Measurements from ENCODE around the gene INVS.
"Not testable (repeated sequence)": the region's sequence is repeated elsewhere in the genome, so short reads cannot be mapped to it uniquely, and the experiment has no call there.

Gene INVS

DNA sequence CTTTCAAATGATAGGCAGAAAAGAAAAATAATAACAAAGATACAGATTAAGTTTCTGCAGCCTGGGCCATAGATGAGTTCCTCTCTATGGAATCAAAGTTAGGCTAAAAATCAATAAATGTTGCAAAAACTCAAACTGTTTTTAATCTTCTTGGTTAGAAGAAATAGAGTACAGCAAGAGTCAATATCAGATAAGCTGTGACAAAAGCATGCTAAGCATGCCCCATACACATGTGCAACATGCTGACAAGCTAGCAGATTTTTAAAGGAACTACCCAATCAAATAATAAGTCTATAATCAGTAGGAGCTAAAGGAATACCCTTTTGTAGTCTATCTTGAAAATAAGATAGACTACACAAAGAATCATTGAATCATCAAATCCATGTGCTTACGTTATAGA is 7.0 kb upstream of the INVS start:
- CTCF ChIA-PET = no interaction called here
- POLR2A ChIA-PET = no interaction called here
- TF ChIP-seq, protein P1, sequence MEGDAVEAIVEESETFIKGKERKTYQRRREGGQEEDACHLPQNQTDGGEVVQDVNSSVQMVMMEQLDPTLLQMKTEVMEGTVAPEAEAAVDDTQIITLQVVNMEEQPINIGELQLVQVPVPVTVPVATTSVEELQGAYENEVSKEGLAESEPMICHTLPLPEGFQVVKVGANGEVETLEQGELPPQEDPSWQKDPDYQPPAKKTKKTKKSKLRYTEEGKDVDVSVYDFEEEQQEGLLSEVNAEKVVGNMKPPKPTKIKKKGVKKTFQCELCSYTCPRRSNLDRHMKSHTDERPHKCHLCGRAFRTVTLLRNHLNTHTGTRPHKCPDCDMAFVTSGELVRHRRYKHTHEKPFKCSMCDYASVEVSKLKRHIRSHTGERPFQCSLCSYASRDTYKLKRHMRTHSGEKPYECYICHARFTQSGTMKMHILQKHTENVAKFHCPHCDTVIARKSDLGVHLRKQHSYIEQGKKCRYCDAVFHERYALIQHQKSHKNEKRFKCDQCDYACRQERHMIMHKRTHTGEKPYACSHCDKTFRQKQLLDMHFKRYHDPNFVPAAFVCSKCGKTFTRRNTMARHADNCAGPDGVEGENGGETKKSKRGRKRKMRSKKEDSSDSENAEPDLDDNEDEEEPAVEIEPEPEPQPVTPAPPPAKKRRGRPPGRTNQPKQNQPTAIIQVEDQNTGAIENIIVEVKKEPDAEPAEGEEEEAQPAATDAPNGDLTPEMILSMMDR (IDR thresholded peaks at IDR 0.05; ENCODE audit: control extremely low read depth, extremely low read depth, low read depth, missing control alignments) = no peak
- no peak for DNase-seq (ENCODE audit: extremely low spot score)

DNA sequence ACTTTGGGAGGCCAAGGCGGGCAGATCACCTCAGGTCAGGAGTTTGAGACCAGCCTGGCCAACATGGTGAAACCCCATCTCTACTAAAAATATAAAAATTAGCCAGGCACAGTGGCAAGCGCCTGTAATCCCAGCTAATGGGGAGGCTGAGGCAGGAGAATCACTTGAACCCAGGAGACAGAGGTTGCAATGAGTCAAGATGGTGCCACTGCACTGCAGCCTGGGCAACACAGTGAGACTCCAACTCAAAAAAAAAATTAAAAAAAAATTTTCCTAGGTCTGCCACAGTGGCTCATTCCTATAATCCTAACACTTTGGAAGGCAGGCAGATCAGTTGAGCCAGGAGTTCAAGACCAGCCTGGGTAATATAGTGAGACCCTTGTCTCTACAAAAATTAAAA is 4.6 kb upstream of the INVS start:
- DNase-seq (ENCODE audit: extremely low spot score); POLR2A ChIA-PET: not testable (repeated sequence)
- CTCF ChIA-PET = interaction anchor here (1.7 to 1.9 kb wide), 3 partner anchors 10 to 115 kb away, joined by 3 to 7 read pairs (median 5); no protein-coding TSS in a partner anchor

DNA sequence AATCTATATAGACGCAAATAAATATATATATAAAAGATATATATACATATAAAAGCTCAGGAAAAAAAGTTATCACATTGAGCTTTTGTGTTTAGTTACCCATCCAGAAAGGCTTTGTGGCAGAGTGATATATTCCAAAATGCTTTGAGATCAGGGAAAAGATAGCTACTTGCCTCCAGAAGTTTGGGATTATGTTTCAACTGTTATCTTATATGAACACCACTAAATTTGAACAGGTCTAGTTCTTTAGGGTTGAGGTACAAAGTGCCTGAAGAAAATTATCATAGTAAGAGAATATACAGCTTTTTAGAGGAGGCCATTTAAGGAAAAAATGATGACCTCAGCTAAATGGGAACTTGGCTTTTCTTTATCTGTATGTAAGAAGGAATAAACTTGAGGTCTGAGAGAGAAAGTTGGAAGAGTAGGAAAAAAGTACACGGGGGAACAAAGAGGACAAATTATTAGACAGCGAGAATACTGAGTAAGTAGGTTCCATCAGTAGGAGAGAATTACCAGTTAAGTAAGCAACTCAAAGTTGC is 2.6 kb upstream of the INVS start:
- DNase-seq (ENCODE audit: extremely low spot score) = no peak
- CTCF ChIA-PET = interaction anchor here (0.9 to 1.4 kb wide), 3 partner anchors 9 to 119 kb away, joined by 3 to 4 read pairs (median 3); no protein-coding TSS in a partner anchor
- POLR2A ChIA-PET = no interaction called here
- TF ChIP-seq, protein P1 (IDR thresholded peaks at IDR 0.05; ENCODE audit: control extremely low read depth, extremely low read depth, low read depth, missing control alignments) = no peak

DNA sequence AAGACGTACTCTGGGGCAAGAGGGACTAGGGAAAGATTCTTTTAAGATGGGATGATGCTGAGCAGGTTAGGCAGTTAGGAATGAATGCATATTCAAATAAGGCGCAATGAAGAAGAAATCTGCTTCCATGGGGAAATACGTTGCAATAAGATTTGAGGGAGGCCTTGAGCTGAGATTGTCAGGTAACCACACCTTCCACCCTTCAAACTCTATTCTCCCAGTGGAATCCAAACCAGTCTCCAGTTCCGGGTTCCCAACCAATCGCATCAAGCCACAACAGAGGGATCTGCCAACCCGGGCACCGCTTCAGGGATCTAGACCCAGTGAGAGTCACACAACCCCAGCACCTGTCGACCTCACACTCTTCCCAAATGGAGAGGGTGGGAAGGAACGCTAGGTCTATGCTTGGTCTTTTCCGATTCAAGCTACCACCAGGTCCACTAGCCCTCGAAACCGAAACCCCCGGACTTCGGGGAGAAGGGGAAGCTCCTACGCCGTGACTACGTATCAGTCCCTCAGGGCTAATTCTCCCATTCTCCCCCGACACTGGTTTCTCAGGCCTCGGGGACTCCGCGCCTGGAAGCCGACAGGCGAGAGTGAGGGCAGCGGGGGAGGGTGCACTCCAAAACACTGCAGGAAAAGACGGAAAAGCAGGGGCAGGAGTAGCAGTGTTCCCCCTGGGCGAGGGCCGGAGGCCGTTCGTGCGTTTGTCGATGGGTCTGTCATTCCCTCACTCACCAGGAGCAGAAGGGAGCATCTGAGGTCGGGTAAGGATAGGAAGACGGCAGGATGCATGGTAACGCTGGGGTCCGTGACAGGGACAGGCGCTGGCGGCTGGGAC is 777 bp upstream of the INVS start:
- peak; percentile 28 for DNase-seq (ENCODE audit: extremely low spot score)
- TF ChIP-seq, protein P1 (IDR thresholded peaks at IDR 0.05; ENCODE audit: control extremely low read depth, extremely low read depth, low read depth, missing control alignments) = no peak
- ChIA-PET CTCF (interaction anchor here (1.3 to 1.6 kb wide), 2 partner anchors 11 to 15 kb away, joined by 4 to 6 read pairs; no protein-coding TSS in a partner anchor), POLR2A (interaction anchor here (1.0 to 1.3 kb wide), 2 partner anchors 11 to 13 kb away, joined by 4 to 8 read pairs; no protein-coding TSS in a partner anchor)

DNA sequence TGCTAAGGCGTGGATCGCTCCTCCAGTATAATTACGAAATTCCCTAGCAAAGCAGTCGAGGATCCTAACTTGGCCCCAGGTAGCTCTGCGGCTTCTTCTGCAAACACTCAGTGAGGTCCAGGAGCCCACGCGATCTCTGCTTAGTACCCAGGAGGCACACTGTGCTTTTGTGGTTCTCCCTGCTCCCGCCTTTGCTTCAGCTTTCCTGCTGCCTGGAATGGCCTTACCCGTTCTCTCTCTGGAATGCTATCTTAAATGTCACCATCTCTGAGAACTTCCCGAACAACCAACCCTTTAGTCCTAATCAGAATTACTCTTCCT is 639 bp downstream of the INVS start:
- TF ChIP-seq, protein P1 (IDR thresholded peaks at IDR 0.05; ENCODE audit: control extremely low read depth, extremely low read depth, low read depth, missing control alignments) = no peak
- DNase-seq (ENCODE audit: extremely low spot score) = peak; percentile 32
- CTCF ChIA-PET = interaction anchor here (1.3 kb wide), 1 partner anchor 936 kb away, joined by 3 read pairs; no protein-coding TSS in a partner anchor
- POLR2A ChIA-PET = interaction anchor here (1.0 kb wide), 1 partner anchor 15 kb away, joined by 4 read pairs; no protein-coding TSS in a partner anchor

DNA sequence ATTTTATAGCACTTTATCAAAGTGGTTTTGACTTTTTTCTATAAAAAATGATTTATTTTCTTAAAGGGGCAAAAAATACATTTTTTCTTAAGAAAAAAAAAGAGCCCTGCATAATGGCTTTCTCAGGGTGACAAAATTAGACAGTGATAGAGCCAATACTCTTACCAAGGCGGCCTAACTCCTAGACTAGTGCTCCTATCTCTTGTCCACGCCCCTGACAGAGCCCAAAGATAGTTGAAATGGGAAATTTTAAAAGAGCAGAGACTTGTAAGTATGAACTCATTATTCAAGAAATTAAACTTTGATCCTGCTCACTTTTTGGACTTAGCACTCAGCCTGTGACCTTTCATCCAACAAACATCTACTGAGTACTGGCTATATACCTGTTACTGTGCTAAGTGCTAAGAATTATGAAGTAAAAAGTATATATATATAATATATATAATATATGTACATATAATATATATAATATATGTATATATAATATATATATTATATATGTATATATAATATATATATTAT is 1.2 kb downstream of the INVS start:
- DNase-seq (ENCODE audit: extremely low spot score) = no peak
- TF ChIP-seq, protein P1 (IDR thresholded peaks at IDR 0.05; ENCODE audit: control extremely low read depth, extremely low read depth, low read depth, missing control alignments) = no peak
- POLR2A ChIA-PET = no interaction called here
- CTCF ChIA-PET = interaction anchor here (1.3 kb wide), 1 partner anchor 937 kb away, joined by 3 read pairs; no protein-coding TSS in a partner anchor
